ENCODE data around the gene TTBK1. TPM values are rescaled to one million over a fixed set of nuclear protein-coding genes. Genes with fewer than 3 reads are reported as not detected.

TTBK1 gene
- total RNA-seq, 2 experiments from 2014 or later = 0.02 TPM; not detected in 1

- Mint-ChIP-seq H3K9me3 (no peaks in the 10 kb centered on the region), H3K36me3 (ENCODE audit: low read depth) (no peaks in the 10 kb centered on the region), H3K27ac (peak overlapping the region; percentile 76), H3K4me3 (peak overlapping the region; percentile 73), H3K27me3 (ENCODE audit: low read depth) (peaks cover 14% of the 10 kb centered on the region), H3K4me1 (ENCODE audit: low read depth) (peaks cover 21% of the 10 kb centered on the region)
- intact Hi-C loops (cut with micrococcal nuclease) = loop anchor here (1.0 to 2.0 kb wide), 3 partner anchors 18 to 73 kb away; partner anchors contain the start of gene DNPH1
- CTCF ChIA-PET = interaction anchor here (0.8 to 1.0 kb wide), 3 partner anchors 18 to 258 kb away, joined by 3 to 5 read pairs (median 3); partner anchors contain the start of gene DNPH1
- peak; percentile 87 for DNase-seq
These were observed 4.1 kb downstream of the TTBK1 start for GRCh38 chr6:43247114-43247999.

GRCh38 chr6:43248101-43248500 is 4.8 kb downstream of the TTBK1 start:
- Mint-ChIP-seq H3K4me1 (ENCODE audit: low read depth) (peaks cover 21% of the 10 kb centered on the region), H3K9me3 (no peaks in the 10 kb centered on the region), H3K36me3 (ENCODE audit: low read depth) (no peaks in the 10 kb centered on the region), H3K27ac (no peak overlapping the region), H3K27me3 (ENCODE audit: low read depth) (peaks cover 18% of the 10 kb centered on the region), H3K4me3 (peak overlapping the region; percentile 73)
- intact Hi-C loops (cut with micrococcal nuclease) = no loop called here
- CTCF ChIA-PET = interaction anchor here (0.8 kb wide), 1 partner anchor 19 kb away, joined by 3 read pairs; the partner anchor contains the start of gene DNPH1
- no peak for DNase-seq

DNA sequence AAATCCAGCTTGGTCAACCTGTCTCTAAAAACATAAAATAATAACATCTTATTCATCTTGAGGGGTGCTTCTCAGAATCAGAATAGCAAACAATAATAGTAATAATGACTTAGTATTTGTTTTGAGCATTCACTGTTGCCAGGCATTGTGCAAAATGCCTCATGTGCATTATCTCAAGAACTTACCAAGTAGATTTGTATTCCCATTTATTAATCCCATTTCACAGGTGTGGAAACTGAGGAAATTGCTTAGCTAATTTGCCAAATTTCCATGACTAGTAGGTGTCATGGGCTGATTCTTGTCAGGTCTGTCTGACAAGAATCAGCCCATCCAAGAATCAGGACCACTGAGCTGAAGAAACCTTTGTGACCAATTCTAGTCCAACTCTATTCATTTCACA is 5.5 kb downstream of the TTBK1 start:
- Mint-ChIP-seq H3K4me1 (ENCODE audit: low read depth) (peaks cover 21% of the 10 kb centered on the region), H3K27ac (no peak overlapping the region), H3K36me3 (ENCODE audit: low read depth) (no peaks in the 10 kb centered on the region), H3K9me3 (no peaks in the 10 kb centered on the region), H3K4me3 (no peak overlapping the region), H3K27me3 (ENCODE audit: low read depth) (peaks cover 18% of the 10 kb centered on the region)
- DNase-seq = no peak
- intact Hi-C loops (cut with micrococcal nuclease) = no loop called here
- CTCF ChIA-PET = interaction anchor here (0.6 kb wide), 1 partner anchor 86 kb away, joined by 3 read pairs; no protein-coding TSS in a partner anchor

GRCh38 chr6:43250992-43251373 is 7.7 kb downstream of the TTBK1 start:
- Mint-ChIP-seq H3K4me3 (no peak overlapping the region), H3K36me3 (ENCODE audit: low read depth) (no peaks in the 10 kb centered on the region), H3K9me3 (no peaks in the 10 kb centered on the region), H3K4me1 (ENCODE audit: low read depth) (peaks cover 28% of the 10 kb centered on the region), H3K27me3 (ENCODE audit: low read depth) (peaks cover 21% of the 10 kb centered on the region), H3K27ac (no peak overlapping the region)
- peak; percentile 41 for DNase-seq
- intact Hi-C loops (cut with micrococcal nuclease) = no loop called here
- CTCF ChIA-PET = no interaction called here

GRCh38 chr6:43253401-43253800 is 10.1 kb downstream of the TTBK1 start:
- H3K36me3 Mint-ChIP-seq (ENCODE audit: low read depth) = no peaks in the 10 kb centered on the region
- CTCF ChIA-PET = no interaction called here
- no peak for DNase-seq

DNA sequence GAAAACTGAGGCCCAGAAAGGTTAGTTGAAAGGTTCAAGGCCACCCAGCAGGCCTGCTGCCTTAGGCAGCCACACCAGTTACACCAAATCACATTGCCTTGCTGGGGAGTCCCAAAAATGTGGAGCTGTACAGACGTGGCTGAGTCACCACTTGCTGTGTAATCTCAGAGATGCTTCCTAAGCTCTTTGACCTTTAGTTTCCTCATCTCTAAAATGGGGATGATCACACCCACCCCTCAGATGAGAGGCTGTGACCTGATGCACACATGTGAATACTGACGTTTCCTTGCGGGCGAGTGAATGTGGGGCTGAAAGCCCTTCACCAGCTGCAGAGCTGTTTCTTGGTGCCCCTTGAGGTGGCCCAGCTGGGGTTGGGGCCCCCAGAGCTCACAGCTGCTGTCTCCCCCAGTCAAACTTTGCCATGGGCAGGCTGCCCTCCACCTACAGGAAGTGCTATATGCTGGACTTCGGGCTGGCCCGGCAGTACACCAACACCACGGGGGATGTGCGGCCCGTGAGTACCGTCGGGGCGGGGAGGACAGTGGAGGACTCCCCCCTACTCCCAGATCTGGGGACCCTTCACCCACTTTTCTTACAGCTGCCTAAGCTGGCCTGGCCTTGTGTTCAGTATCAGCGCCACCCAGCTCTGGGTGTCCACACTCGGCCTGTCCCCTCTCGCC is 11.0 kb downstream of the TTBK1 start:
- peak; percentile 58 for DNase-seq
- Mint-ChIP-seq H3K4me3 (no peak overlapping the region), H3K27me3 (ENCODE audit: low read depth) (peaks cover 21% of the 10 kb centered on the region), H3K4me1 (ENCODE audit: low read depth) (peaks cover 18% of the 10 kb centered on the region), H3K36me3 (ENCODE audit: low read depth) (no peaks in the 10 kb centered on the region), H3K9me3 (no peaks in the 10 kb centered on the region), H3K27ac (no peak overlapping the region)
- CTCF ChIA-PET = no interaction called here
- intact Hi-C loops (cut with micrococcal nuclease) = no loop called here

More at GRCh38 chr6:43253401-43253800, 10.1 kb downstream of the TTBK1 start:
- H3K27ac Mint-ChIP-seq = no peak overlapping the region
- H3K4me1 Mint-ChIP-seq (ENCODE audit: low read depth) = peaks cover 18% of the 10 kb centered on the region
- intact Hi-C loops (cut with micrococcal nuclease) = no loop called here
- H3K9me3 Mint-ChIP-seq = no peaks in the 10 kb centered on the region
- H3K4me3 Mint-ChIP-seq = no peak overlapping the region
- peaks cover 21% of the 10 kb centered on the region for H3K27me3 Mint-ChIP-seq (ENCODE audit: low read depth)

- Mint-ChIP-seq H3K27ac (no peak overlapping the region), H3K4me1 (ENCODE audit: low read depth) (peaks cover 18% of the 10 kb centered on the region), H3K4me3 (no peak overlapping the region), H3K36me3 (ENCODE audit: low read depth) (no peaks in the 10 kb centered on the region), H3K9me3 (no peaks in the 10 kb centered on the region), H3K27me3 (ENCODE audit: low read depth) (peaks cover 21% of the 10 kb centered on the region)
- DNase-seq = no peak
- intact Hi-C loops (cut with micrococcal nuclease) = no loop called here
- CTCF ChIA-PET = no interaction called here
These were observed 11.6 kb downstream of the TTBK1 start for GRCh38 chr6:43254846-43255245.

GRCh38 chr6:43255408-43256054 is 12.2 kb downstream of the TTBK1 start:
- CTCF ChIA-PET = interaction anchor here (0.5 kb wide), 1 partner anchor 141 kb away, joined by 3 read pairs; no protein-coding TSS in a partner anchor
- no peak for DNase-seq
- peaks cover 21% of the 10 kb centered on the region for H3K27me3 Mint-ChIP-seq (ENCODE audit: low read depth)
- no peak overlapping the region for H3K4me3 Mint-ChIP-seq
- peaks cover 18% of the 10 kb centered on the region for H3K4me1 Mint-ChIP-seq (ENCODE audit: low read depth)
- no peaks in the 10 kb centered on the region for H3K36me3 Mint-ChIP-seq (ENCODE audit: low read depth)
- intact Hi-C loops (cut with micrococcal nuclease) = no loop called here
- no peaks in the 10 kb centered on the region for H3K9me3 Mint-ChIP-seq
- H3K27ac Mint-ChIP-seq = no peak overlapping the region

GRCh38 chr6:43256670-43257366 is 13.5 kb downstream of the TTBK1 start:
- Mint-ChIP-seq H3K4me1 (ENCODE audit: low read depth) (peaks cover 7% of the 10 kb centered on the region), H3K27me3 (ENCODE audit: low read depth) (peaks cover 10% of the 10 kb centered on the region), H3K27ac (no peak overlapping the region), H3K9me3 (no peaks in the 10 kb centered on the region), H3K4me3 (no peak overlapping the region), H3K36me3 (ENCODE audit: low read depth) (no peaks in the 10 kb centered on the region)
- intact Hi-C loops (cut with micrococcal nuclease) = no loop called here
- CTCF ChIA-PET = interaction anchor here (0.6 kb wide), 2 partner anchors 127 to 281 kb away, joined by 4 to 5 read pairs; no protein-coding TSS in a partner anchor
- DNase-seq = no peak

- DNase-seq = no peak
- CTCF ChIA-PET = interaction anchor here (0.6 to 0.9 kb wide), 2 partner anchors 237 to 281 kb away, joined by 4 to 5 read pairs; no protein-coding TSS in a partner anchor
- no peaks in the 10 kb centered on the region for H3K36me3 Mint-ChIP-seq (ENCODE audit: low read depth)
- H3K4me3 Mint-ChIP-seq = no peak overlapping the region
- H3K4me1 Mint-ChIP-seq (ENCODE audit: low read depth) = peaks cover 6% of the 10 kb centered on the region
- peaks cover 7% of the 10 kb centered on the region for H3K27me3 Mint-ChIP-seq (ENCODE audit: low read depth)
- intact Hi-C loops (cut with micrococcal nuclease) = no loop called here
- H3K27ac Mint-ChIP-seq = no peak overlapping the region
- H3K9me3 Mint-ChIP-seq = no peaks in the 10 kb centered on the region
These were observed 14.3 kb downstream of the TTBK1 start for GRCh38 chr6:43257367-43258145.

DNA sequence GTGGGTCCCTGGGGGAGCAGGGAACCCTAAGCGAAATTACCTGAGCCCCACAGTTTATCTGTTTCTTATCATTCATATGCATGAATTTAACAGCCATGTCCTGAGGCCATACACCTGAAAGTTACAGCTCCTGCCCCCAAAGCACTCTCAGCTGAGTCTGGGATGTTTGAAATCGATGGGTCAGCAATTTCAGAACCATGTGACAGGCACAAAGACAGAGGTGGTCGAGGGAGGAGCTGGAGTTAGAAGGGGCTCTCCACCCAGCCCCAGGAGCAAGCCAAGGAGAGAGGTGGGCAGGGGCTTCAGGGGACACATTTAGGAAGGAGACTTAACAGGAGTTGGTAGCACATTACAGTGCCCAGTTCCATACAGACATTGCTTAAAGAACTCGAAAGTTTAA is 14.9 kb downstream of the TTBK1 start:
- no peaks in the 10 kb centered on the region for H3K9me3 Mint-ChIP-seq
- H3K27ac Mint-ChIP-seq = no peak overlapping the region
- no peak for DNase-seq
- CTCF ChIA-PET = interaction anchor here (0.9 kb wide), 1 partner anchor 237 kb away, joined by 4 read pairs; no protein-coding TSS in a partner anchor
- H3K27me3 Mint-ChIP-seq (ENCODE audit: low read depth) = peaks cover 2% of the 10 kb centered on the region
- intact Hi-C loops (cut with micrococcal nuclease) = no loop called here
- peaks cover 6% of the 10 kb centered on the region for H3K4me1 Mint-ChIP-seq (ENCODE audit: low read depth)
- no peaks in the 10 kb centered on the region for H3K36me3 Mint-ChIP-seq (ENCODE audit: low read depth)
- no peak overlapping the region for H3K4me3 Mint-ChIP-seq
